Measurements from ENCODE around the gene PCCA.
"Not testable (repeated sequence)": the region's sequence is repeated elsewhere in the genome, so short reads cannot be mapped to it uniquely, and the experiment has no call there.

The PCCA gene

GRCh38 chr13:100197591-100198365, 108.9 kb downstream of the PCCA start:
- no peak for DNase-seq

- DNase-seq = no peak
Measured at GRCh38 chr13:100203696-100204367, 114.9 kb downstream of the PCCA start.

- no peak for DNase-seq
Measured at GRCh38 chr13:100208002-100208401, 119.1 kb downstream of the PCCA start.

GRCh38 chr13:100208626-100209025, 119.7 kb downstream of the PCCA start:
- no peak for DNase-seq

- DNase-seq = no peak
Measured at GRCh38 chr13:100209857-100210825, 121.2 kb downstream of the PCCA start.

- DNase-seq = no peak
Measured at GRCh38 chr13:100211016-100211710, 122.3 kb downstream of the PCCA start.

- no peak for DNase-seq
Measured at GRCh38 chr13:100212904-100213553, 124.1 kb downstream of the PCCA start.

GRCh38 chr13:100213576-100213975, 124.7 kb downstream of the PCCA start:
- DNase-seq = no peak

- DNase-seq = no peak
Measured at GRCh38 chr13:100214886-100215285, 126.0 kb downstream of the PCCA start.

GRCh38 chr13:100221166-100221565, 132.3 kb downstream of the PCCA start:
- DNase-seq = no peak

- DNase-seq = not testable (repeated sequence)
Measured at GRCh38 chr13:100223966-100224530, 135.2 kb downstream of the PCCA start.

- no peak for DNase-seq
Measured at GRCh38 chr13:100229603-100230002, 140.7 kb downstream of the PCCA start.

GRCh38 chr13:100230769-100231149, 141.9 kb downstream of the PCCA start:
- DNase-seq = no peak

- DNase-seq = no peak
Measured at GRCh38 chr13:100231176-100231575, 142.3 kb downstream of the PCCA start.

GRCh38 chr13:100234006-100234405, 145.1 kb downstream of the PCCA start:
- DNase-seq = no peak

- no peak for DNase-seq
Measured at GRCh38 chr13:100234524-100235136, 145.7 kb downstream of the PCCA start.

GRCh38 chr13:100235311-100235901, 146.5 kb downstream of the PCCA start:
- DNase-seq = peak; percentile 57

GRCh38 chr13:100240109-100240779, 151.4 kb downstream of the PCCA start:
- DNase-seq = peak; percentile 29

- no peak for DNase-seq
Measured at GRCh38 chr13:100244431-100244830, 155.5 kb downstream of the PCCA start.

GRCh38 chr13:100245104-100245503, 156.2 kb downstream of the PCCA start:
- no peak for DNase-seq
